GM13977 (cell line): ENCODE data around the gene CUTA.
"Not testable (repeated sequence)": the region's sequence is repeated elsewhere in the genome, so short reads cannot be mapped to it uniquely, and the experiment has no call there.

ENCODE experiments used
- DNase-seq: peaks from one replicate; pipeline ENCODE4 v3.0.0; 2012; ENCODE audit warnings: low spot score
- in situ Hi-C: fragments of 300-500 bp; cut with MboI; formaldehyde crosslinking; loops from one replicate; pipeline ENCODE4 v1.12.0; 2022; ENCODE audit warnings: low sequenced_read_pairs, low pct_unique_long_range_greater_than_20kb, mixed read lengths, inconsistent platforms; ENCODE audit not compliant: unreplicated experiment
- TF ChIP-seq, protein P1 (sequence below): IDR thresholded peaks from 2 replicates; pipeline ENCODE4 v1.5.1; 2012; ENCODE audit warnings: mild to moderate bottlenecking, control low read depth; ENCODE audit not compliant: insufficient read depth; ENCODE audit errors: extremely low read depth, missing control alignments

CUTA gene

GRCh38 chr6:33405386-33405940, 12.4 kb downstream of the CUTA start:
- no peak for DNase-seq
- in situ Hi-C loops = no loop called here
- TF ChIP-seq, protein P1, sequence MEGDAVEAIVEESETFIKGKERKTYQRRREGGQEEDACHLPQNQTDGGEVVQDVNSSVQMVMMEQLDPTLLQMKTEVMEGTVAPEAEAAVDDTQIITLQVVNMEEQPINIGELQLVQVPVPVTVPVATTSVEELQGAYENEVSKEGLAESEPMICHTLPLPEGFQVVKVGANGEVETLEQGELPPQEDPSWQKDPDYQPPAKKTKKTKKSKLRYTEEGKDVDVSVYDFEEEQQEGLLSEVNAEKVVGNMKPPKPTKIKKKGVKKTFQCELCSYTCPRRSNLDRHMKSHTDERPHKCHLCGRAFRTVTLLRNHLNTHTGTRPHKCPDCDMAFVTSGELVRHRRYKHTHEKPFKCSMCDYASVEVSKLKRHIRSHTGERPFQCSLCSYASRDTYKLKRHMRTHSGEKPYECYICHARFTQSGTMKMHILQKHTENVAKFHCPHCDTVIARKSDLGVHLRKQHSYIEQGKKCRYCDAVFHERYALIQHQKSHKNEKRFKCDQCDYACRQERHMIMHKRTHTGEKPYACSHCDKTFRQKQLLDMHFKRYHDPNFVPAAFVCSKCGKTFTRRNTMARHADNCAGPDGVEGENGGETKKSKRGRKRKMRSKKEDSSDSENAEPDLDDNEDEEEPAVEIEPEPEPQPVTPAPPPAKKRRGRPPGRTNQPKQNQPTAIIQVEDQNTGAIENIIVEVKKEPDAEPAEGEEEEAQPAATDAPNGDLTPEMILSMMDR = no peak

GRCh38 chr6:33404884-33405283, 13.0 kb downstream of the CUTA start:
- TF ChIP-seq, protein P1 = no peak
- DNase-seq = no peak
- in situ Hi-C loops = no loop called here

DNA sequence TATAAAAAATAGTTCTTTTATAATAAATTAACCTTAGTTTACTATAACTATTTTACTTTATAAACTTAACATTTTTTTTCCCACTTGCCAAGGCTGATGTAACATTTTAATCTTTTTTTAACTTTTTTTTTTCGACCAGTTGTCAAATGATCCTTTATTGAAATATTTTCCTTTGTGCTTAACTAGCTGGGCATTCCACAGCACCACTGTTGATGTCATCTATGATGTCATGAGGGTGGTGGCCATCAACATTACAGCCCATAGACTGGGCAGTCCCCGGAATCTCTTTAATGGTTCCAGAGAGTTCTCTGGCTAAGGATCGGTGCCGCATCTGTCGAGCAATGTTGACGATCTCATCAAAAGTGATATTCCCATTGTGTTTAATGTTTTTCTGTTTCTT, 18.0 kb downstream of the CUTA start:
- DNase-seq, in situ Hi-C loops: not testable (repeated sequence)

- in situ Hi-C loops = not testable (repeated sequence)
Measured at GRCh38 chr6:33398601-33399000, 19.3 kb downstream of the CUTA start.

DNA sequence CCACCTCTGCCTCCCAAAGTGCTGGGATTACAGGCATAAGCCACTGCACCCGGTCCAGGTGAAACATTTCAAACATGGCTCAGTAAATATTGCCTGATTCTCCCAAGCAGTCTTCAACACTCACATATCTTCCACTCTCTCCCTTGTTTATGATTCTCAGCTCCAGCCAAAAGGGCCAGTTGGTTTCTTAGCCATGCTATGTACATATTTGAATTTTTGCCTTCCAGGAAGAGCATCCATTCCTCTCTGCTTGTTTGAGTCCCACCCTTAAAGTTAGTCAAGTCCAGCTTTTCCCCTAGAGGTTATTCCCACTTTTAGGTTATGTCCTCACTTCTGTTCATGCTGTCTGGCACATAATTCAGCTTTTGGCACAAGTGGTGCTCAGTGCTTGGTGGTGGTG, 20.4 kb downstream of the CUTA start:
- in situ Hi-C loops = no loop called here
- no peak for DNase-seq
- TF ChIP-seq, protein P1 = no peak

More at GRCh38 chr6:33398601-33399000, 19.3 kb downstream of the CUTA start:
- DNase-seq = not testable (repeated sequence)

DNA sequence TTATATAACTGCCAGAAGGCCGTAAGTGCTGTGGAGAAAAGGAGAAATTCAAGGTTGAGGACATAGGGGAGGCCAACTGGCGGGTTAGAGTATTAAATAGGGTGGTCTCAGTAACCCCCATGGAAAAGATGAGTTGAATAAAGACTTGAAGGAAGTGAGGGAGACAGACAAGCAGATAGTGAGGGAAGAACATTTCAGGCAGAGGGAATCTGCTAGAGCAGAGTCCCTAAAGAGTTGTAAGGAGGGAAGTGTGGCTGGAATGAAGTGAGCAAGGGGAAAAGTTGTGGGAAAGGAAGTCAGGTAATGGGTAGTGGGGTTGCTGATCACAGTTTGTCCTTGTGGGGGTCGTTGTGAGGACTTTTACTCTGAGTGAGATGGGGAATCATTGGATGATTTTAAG, 24.9 kb downstream of the CUTA start:
- DNase-seq = no peak
- TF ChIP-seq, protein P1 = no peak
- in situ Hi-C loops = no loop called here

DNA sequence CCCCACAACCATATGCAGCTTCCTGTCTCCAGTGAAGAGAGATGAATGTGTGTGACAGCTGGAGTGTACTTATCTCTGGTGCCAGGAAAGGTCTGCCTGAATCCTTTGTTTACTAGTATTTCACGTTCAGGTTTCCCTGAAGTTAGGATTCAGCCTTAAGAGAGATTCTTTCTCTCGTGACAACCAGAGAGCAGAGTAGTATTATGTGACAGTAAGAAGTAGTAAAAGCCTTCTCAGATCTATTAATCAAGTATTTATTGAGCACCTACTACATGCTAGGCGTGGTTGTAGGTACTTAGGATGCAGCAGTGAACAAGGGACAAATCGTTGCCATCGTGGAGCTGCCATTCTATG, 25.3 kb downstream of the CUTA start:
- no peak for DNase-seq
- TF ChIP-seq, protein P1 = no peak
- in situ Hi-C loops = no loop called here
